H9 (cell line): ENCODE results near the gene HIPK1. TPM values are rescaled to one million over a fixed set of nuclear protein-coding genes. Genes with fewer than 3 reads are reported as not detected.

Source experiments
- DNase-seq: peaks from one replicate; pipeline ENCODE4 v3.0.0-alpha.2; 2017
- H2AFZ ChIP-seq: one replicate; pipeline ENCODE4 v1.6.1; 2013; ENCODE audit warnings: mild to moderate bottlenecking, low read length, control low read depth, moderate library complexity
- H2AK5ac ChIP-seq: 2 replicates; pipeline ENCODE4 v1.6.1; 2013; ENCODE audit warnings: low read length, control low read depth, mixed read lengths; ENCODE audit not compliant: insufficient read length
- H2BK120ac ChIP-seq: one replicate; pipeline ENCODE4 v1.6.1; 2013; ENCODE audit warnings: low read depth, mild to moderate bottlenecking, low read length, control low read depth, inconsistent platforms; ENCODE audit not compliant: poor library complexity, severe bottlenecking
- H2BK12ac ChIP-seq: 2 replicates; pipeline ENCODE4 v1.6.1; 2013; ENCODE audit warnings: low read length, control low read depth, mixed read lengths, low read depth; ENCODE audit not compliant: insufficient read length
- H2BK15ac ChIP-seq: 2 replicates; pipeline ENCODE4 v1.6.1; 2013; ENCODE audit warnings: low read depth, low read length, control low read depth
- H2BK20ac ChIP-seq: one replicate; pipeline ENCODE4 v1.6.1; 2013; ENCODE audit warnings: low read depth, mild to moderate bottlenecking, low read length, control low read depth, inconsistent platforms; ENCODE audit not compliant: poor library complexity, severe bottlenecking
- H2BK5ac ChIP-seq: 2 replicates; pipeline ENCODE4 v1.6.1; 2013; ENCODE audit warnings: low read length, control low read depth, mixed read lengths; ENCODE audit not compliant: insufficient read length
- H3K14ac ChIP-seq: 2 replicates; pipeline ENCODE4 v1.6.1; 2013; ENCODE audit warnings: low read length, control low read depth; ENCODE audit not compliant: insufficient read depth
- H3K18ac ChIP-seq: 2 replicates; pipeline ENCODE4 v1.6.1; 2013; ENCODE audit warnings: low read depth, mild to moderate bottlenecking, mixed read lengths, low read length, control low read depth; ENCODE audit not compliant: insufficient read length
- H3K23ac ChIP-seq: 2 replicates; pipeline ENCODE4 v1.6.1; 2013; ENCODE audit warnings: low read length, control low read depth, mixed read lengths, low read depth; ENCODE audit not compliant: insufficient read length
- H3K23me2 ChIP-seq: 2 replicates; pipeline ENCODE4 v1.6.1; 2013; ENCODE audit warnings: low read depth, mild to moderate bottlenecking, mixed read lengths, low read length, control low read depth; ENCODE audit not compliant: insufficient read length, poor library complexity, severe bottlenecking
- H3K27ac ChIP-seq: 2 replicates; pipeline ENCODE4 v1.5.1; 2013; ENCODE audit warnings: low read length, control low read depth, mixed read lengths, low read depth; ENCODE audit not compliant: insufficient read length
- H3K27me3 ChIP-seq: 2 replicates; pipeline ENCODE4 v1.6.1; 2013; ENCODE audit warnings: low read length, control low read depth, inconsistent platforms; ENCODE audit not compliant: insufficient read depth
- H3K4ac ChIP-seq: 2 replicates; pipeline ENCODE4 v1.6.1; 2013; ENCODE audit warnings: low read depth, mild to moderate bottlenecking, control low read depth, inconsistent platforms, low read length, moderate library complexity
- H3K4me1 ChIP-seq: 2 replicates; pipeline ENCODE4 v1.6.1; 2013; ENCODE audit warnings: low read length, control low read depth, inconsistent platforms; ENCODE audit not compliant: insufficient read depth
- H3K4me2 ChIP-seq: 2 replicates; pipeline ENCODE4 v1.6.1; 2013; ENCODE audit warnings: low read length, control low read depth, mixed read lengths; ENCODE audit not compliant: insufficient read length, insufficient read depth
- H3K56ac ChIP-seq: 2 replicates; pipeline ENCODE4 v1.6.1; 2013; ENCODE audit warnings: low read depth, mild to moderate bottlenecking, mixed read lengths, low read length, control low read depth; ENCODE audit not compliant: insufficient read length
- H3K79me1 ChIP-seq: 2 replicates; pipeline ENCODE4 v1.6.1; 2013; ENCODE audit warnings: low read depth, mild to moderate bottlenecking, moderate library complexity, low read length, control low read depth, inconsistent platforms; ENCODE audit not compliant: insufficient read depth, poor library complexity, severe bottlenecking
- H3K79me2 ChIP-seq: 2 replicates; pipeline ENCODE4 v1.6.1; 2013; ENCODE audit warnings: low read length, control low read depth, inconsistent platforms; ENCODE audit not compliant: insufficient read depth
- H3K9ac ChIP-seq: 2 replicates; pipeline ENCODE4 v1.6.1; 2013; ENCODE audit warnings: low read length, control low read depth, mixed read lengths; ENCODE audit not compliant: insufficient read length; ENCODE audit errors: extremely low read depth
- H3K9me3 ChIP-seq: one replicate; pipeline ENCODE4 v1.6.1; 2013; ENCODE audit warnings: low read depth, low read length, inconsistent platforms; ENCODE audit not compliant: control insufficient read depth
- H3T11ph ChIP-seq: one replicate; pipeline ENCODE4 v1.6.1; 2013; ENCODE audit warnings: mild to moderate bottlenecking, low read length, control low read depth, inconsistent platforms
- H4K20me1 ChIP-seq: one replicate; pipeline ENCODE4 v1.6.1; 2013; ENCODE audit not compliant: control insufficient read depth, insufficient read length, insufficient read depth
- H4K5ac ChIP-seq: 2 replicates; pipeline ENCODE4 v1.6.1; 2013; ENCODE audit warnings: low read depth, mild to moderate bottlenecking, mixed read lengths, low read length, control low read depth; ENCODE audit not compliant: insufficient read length
- H4K8ac ChIP-seq: replicated peaks from 2 replicates; pipeline ENCODE4 v1.6.1; 2013; ENCODE audit warnings: low read length, control low read depth, mixed read lengths, low read depth; ENCODE audit not compliant: insufficient read length
- H4K91ac ChIP-seq: 2 replicates; pipeline ENCODE4 v1.6.1; 2013; ENCODE audit warnings: low read depth, mild to moderate bottlenecking, moderate library complexity, mixed read lengths, low read length, control low read depth; ENCODE audit not compliant: insufficient read length
- H3K27ac Mint-ChIP-seq, 3 experiments: 2 replicates in 2 of 3; 3 replicates in 1 of 3; pipeline ENCODE4 v1.8.0; 2020 to 2021; ENCODE audit warnings: mixed read lengths in 3 of 3, mild to moderate bottlenecking in 1 of 3, moderate library complexity in 1 of 3
- H3K27me3 Mint-ChIP-seq: 2 replicates; pipeline ENCODE4 v1.8.0; 2021; ENCODE audit warnings: low read depth, mild to moderate bottlenecking, moderate library complexity, mixed read lengths
- H3K36me3 Mint-ChIP-seq, 3 experiments: 2 replicates in 2 of 3; 3 replicates in 1 of 3; pipeline ENCODE4 v1.8.0; 2020 to 2021; ENCODE audit warnings: low read depth in 3 of 3, mixed read lengths in 3 of 3; ENCODE audit not compliant: insufficient read depth in 1 of 3
- H3K4me1 Mint-ChIP-seq, 2 experiments: 2 replicates each; pipeline ENCODE4 v1.8.0; 2020; ENCODE audit warnings: mixed read lengths in 2 of 2
- H3K4me3 Mint-ChIP-seq, 2 experiments: 2 replicates in 1 of 2; 3 replicates in 1 of 2; pipeline ENCODE4 v1.8.0; 2020 to 2021; ENCODE audit warnings: mild to moderate bottlenecking in 2 of 2, mixed read lengths in 2 of 2, moderate library complexity in 1 of 2
- H3K9me3 Mint-ChIP-seq, 2 experiments: 2 replicates in 1 of 2; 3 replicates in 1 of 2; pipeline ENCODE4 v1.8.0; 2020; ENCODE audit warnings: mild to moderate bottlenecking in 2 of 2, mixed read lengths in 2 of 2, moderate library complexity in 1 of 2
- WGBS: extraction: QIAGEN DNeasy Blood & Tissue Kit; methylation state at CpG from one replicate; pipeline ENCODE4 v1.1.7; 2013; ENCODE audit warnings: missing lambda C conversion rate, low lambda C conversion rate, mixed read lengths; ENCODE audit not compliant: insufficient read length; ENCODE audit errors: extremely low coverage; 5-methylcytosine and 5-hydroxymethylcytosine counted together
- total RNA-seq: library from RNA; stranded (reverse); gene quantifications from 2 replicates; pipeline ENCODE4 v1.2.1, GENCODE V29; 2021
- TF ChIP-seq, protein P1 (sequence below): fragments of 200-600 bp; sonication (generic); conservative IDR thresholded peaks from 3 replicates; pipeline ENCODE4 v1.8.0; 2021; ENCODE audit warnings: antibody characterized with exemption, mild to moderate bottlenecking

Gene HIPK1
- total RNA-seq, 1 experiment from 2014 or later, result 65.7 TPM

DNA sequence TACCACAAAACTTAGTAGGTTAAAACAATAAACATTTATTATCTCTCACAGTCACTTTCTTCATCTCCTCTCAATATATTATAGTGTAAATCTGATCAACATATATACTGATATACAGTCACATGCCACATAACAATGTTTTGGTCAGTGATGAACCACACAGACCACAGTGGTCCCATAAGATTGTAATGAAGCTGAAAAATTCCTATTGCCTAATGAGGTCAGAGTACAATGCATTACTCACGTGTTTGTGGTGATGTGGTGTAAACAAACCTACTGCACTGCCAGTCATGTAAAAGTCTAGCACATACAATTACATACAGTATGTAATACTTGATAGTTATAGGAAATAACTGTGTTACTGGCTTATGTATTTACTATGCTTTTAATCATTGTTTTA, 80.3 kb downstream of the HIPK1 start:
- Mint-ChIP-seq H3K4me1 (peaks cover 24 to 30% of the 10 kb centered on the region in 2 experiments), H3K4me3 (no peak overlapping the region), H3K27ac (no peak overlapping the region), H3K9me3 (peaks cover 13 to 14% of the 10 kb centered on the region in 2 experiments; a peak in 4 of 5 replicates), H3K36me3 (peaks cover 6 to 29% (median 13%) of the 10 kb centered on the region in 3 experiments), H3K27me3 (peaks cover 2% of the 10 kb centered on the region; the same call in 1 of the 2 replicates)
- Histone ChIP-seq H3K79me2 (no peaks in the 10 kb centered on the region), H2AK5ac (no peak overlapping the region), H3K56ac (no peak overlapping the region), H4K20me1 (no peaks in the 10 kb centered on the region), H4K8ac (no peak overlapping the region), H3K23me2 (no peaks in the 10 kb centered on the region), H2BK5ac (no peak overlapping the region), H3K27ac (no peak overlapping the region), H2BK20ac (no peak overlapping the region), H3K27me3 (no peaks in the 10 kb centered on the region), H3T11ph (no peak overlapping the region), H2BK15ac (no peak overlapping the region), H3K9me3 (no peaks in the 10 kb centered on the region), H2BK12ac (no peak overlapping the region), H2BK120ac (no peak overlapping the region), H3K4me1 (peaks cover 15% of the 10 kb centered on the region), H3K18ac (no peak overlapping the region), H3K4me2 (no peak overlapping the region), H4K5ac (no peak overlapping the region), H3K79me1 (no peaks in the 10 kb centered on the region), H3K9ac (no peak overlapping the region), H3K4ac (no peak overlapping the region), H2AFZ (no peak overlapping the region), H4K91ac (no peak overlapping the region), H3K14ac (no peak overlapping the region), H3K23ac (no peak overlapping the region)
- WGBS, result no CpG with 5 or more reads among the region's 1 CpG
- DNase-seq, result no peak
- TF ChIP-seq, protein P1, sequence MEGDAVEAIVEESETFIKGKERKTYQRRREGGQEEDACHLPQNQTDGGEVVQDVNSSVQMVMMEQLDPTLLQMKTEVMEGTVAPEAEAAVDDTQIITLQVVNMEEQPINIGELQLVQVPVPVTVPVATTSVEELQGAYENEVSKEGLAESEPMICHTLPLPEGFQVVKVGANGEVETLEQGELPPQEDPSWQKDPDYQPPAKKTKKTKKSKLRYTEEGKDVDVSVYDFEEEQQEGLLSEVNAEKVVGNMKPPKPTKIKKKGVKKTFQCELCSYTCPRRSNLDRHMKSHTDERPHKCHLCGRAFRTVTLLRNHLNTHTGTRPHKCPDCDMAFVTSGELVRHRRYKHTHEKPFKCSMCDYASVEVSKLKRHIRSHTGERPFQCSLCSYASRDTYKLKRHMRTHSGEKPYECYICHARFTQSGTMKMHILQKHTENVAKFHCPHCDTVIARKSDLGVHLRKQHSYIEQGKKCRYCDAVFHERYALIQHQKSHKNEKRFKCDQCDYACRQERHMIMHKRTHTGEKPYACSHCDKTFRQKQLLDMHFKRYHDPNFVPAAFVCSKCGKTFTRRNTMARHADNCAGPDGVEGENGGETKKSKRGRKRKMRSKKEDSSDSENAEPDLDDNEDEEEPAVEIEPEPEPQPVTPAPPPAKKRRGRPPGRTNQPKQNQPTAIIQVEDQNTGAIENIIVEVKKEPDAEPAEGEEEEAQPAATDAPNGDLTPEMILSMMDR, result no peak
